Measurements from ENCODE around the gene SPNS3.

GRCh38 chr17:4469552-4469951 is 35.8 kb downstream of the SPNS3 start:
- TF ChIP-seq CTCF (IDR thresholded peaks at IDR 0.05) = no peak
- no peak for TF ChIP-seq POLR2A (IDR thresholded peaks at IDR 0.05)
